Epithelial cell of prostate (primary cell): ENCODE data around the gene TNFRSF8.
"Not testable (repeated sequence)": the region's sequence is repeated elsewhere in the genome, so short reads cannot be mapped to it uniquely, and the experiment has no call there.

Experiments
- DNase-seq: peaks from one replicate; pipeline ENCODE4 v3.0.0-alpha.2; 2011; ENCODE audit warnings: low read depth, low spot score
- H3K27ac ChIP-seq: fragments of 450-650 bp; 2 replicates; pipeline ENCODE4 v1.5.1; 2017; ENCODE audit warnings: mild to moderate bottlenecking

Gene TNFRSF8

GRCh38 chr1:12063141-12064072 is at the start of gene TNFRSF8:
Gene TNFRSF8, plus strand, starts transcription at chr1:12063303. Its CDS starts 296 bp downstream, at chr1:12063599.
- no peak within 1 kb of the TSS for H3K27ac ChIP-seq
- DNase-seq = no peak

DNA sequence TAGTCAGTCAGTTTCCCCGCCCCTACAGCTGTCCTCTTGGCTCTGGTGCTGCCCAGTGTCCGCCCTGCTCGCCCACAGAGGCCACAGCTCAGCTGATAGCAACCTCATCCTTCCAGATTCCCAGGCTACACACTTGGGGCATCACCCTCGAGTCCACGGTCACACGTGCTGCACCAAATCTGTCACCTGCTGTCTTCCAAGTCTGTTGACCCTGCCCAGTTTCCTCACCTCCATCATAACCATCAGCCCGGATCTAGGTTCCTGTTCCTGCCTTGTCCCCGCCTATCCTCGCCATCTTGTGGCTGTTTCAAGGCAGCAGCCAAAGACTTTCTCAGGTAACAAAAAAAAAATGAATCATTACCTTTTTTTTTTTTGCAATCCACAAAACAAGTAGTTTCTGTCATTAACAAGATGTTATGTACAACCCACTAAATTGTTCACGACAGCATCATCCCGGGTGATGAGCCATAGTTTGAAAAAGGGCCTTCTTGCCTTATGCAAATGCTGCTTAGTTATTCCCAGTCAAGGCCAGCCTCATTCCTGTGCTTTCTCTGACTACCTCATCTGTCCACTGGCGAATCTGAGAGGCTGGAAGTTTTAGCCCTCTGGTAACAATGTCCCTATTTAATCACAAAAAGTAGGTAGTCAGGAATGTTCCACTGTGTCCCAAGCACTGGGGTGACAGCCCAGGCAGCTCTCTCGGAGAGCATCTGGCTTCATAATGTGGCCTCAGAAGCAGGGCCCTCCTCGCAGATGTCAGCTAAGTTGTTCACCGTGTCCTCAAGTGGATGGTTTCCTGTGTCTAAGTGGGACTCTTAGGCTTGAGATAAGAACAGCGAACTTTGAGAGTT is 48.7 kb upstream of the TNFRSF8 start:
- peak overlapping the region; percentile 77 for H3K27ac ChIP-seq
- DNase-seq = peak; percentile 33

GRCh38 chr1:12015001-12015491 is 48.1 kb upstream of the TNFRSF8 start:
- DNase-seq = peak; percentile 36
- peak overlapping the region; percentile 77 for H3K27ac ChIP-seq

DNA sequence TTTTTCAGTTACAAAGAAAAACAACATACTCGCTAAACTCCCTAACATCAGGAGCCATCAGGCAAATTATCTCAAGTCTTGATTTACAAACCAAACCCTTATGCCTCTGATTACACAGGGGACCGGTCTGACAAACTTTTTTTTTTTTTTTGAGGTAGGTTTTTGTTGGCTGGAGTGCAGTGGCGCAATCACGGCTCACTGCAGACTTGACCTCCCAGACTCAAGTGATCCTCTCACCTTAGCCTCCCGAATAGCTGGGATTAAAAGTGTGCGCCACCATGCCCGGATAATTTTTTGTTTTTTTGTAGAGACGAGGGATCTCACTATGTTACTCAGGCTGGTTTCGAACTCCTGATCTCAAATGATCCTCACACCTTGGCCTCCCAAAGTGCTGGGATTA is 47.6 kb upstream of the TNFRSF8 start:
- H3K27ac ChIP-seq = peak overlapping the region; percentile 77
- no peak for DNase-seq

DNA sequence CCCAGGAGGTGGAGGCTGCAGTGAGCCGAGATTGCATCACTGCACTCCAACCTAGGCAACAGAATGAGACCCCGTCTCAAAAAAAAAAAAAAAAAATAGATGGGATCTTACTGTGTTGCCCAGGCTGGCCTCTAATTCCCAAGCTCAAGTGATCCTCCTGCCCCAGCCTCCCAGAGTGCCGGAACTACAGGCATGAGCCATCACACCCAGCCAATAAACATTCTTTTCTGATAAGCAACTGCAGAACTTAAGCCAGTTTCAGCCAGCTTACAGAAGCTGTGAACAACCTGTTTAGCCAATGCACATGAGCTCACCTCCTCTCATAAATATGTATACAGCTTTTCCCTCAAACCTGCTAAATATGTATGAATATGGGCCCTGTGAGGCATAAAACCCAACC is 46.9 kb upstream of the TNFRSF8 start:
- no peak for DNase-seq
- no peak overlapping the region for H3K27ac ChIP-seq

DNA sequence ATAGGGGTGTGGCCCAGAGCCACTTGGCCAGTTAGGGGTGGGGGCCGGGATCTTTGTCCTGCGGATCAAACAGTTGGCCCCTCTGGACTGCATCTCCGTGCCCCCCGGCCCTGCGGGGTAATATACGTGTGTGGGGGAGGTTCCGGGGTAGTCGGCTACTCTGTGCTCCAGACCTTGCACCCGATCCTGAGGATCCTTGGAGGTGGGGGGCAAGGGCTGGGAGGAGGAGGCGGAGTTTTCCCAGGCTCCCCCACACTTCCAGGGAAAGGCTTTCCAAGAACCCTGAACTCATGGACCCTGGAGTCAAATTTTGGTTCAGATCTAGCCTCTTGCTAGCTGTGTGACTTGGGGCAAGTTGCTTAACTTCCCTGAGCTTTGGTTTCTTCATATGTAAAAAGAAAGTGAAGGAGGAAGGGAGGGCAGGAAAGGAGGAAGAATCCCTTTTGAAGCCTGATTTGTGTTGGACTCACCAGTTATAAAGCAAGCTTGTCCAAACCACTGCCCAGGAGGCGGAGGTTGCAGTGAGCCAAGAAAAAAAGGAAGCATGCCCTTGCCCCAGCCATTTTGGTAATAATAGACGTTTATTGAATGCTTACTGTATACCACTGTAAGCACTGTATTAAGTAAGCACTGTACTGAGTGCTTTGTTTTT is 43.1 kb upstream of the TNFRSF8 start:
- peak overlapping the region; percentile 32 for H3K27ac ChIP-seq
- DNase-seq = no peak

- H3K27ac ChIP-seq = no peak overlapping the region
- DNase-seq = no peak
Observed at GRCh38 chr1:12021616-12022015, 41.5 kb upstream of the TNFRSF8 start.

- no peak overlapping the region for H3K27ac ChIP-seq
- no peak for DNase-seq
Observed at GRCh38 chr1:12022036-12022435, 41.1 kb upstream of the TNFRSF8 start.

GRCh38 chr1:12026586-12026985 is 36.5 kb upstream of the TNFRSF8 start:
- H3K27ac ChIP-seq = no peak overlapping the region

GRCh38 chr1:12028248-12028647 is 34.9 kb upstream of the TNFRSF8 start:
- no peak for DNase-seq
- no peak overlapping the region for H3K27ac ChIP-seq

More at GRCh38 chr1:12026586-12026985, 36.5 kb upstream of the TNFRSF8 start:
- DNase-seq = no peak

- no peak for DNase-seq
- H3K27ac ChIP-seq = no peak overlapping the region
Observed at GRCh38 chr1:12028957-12029511, 34.1 kb upstream of the TNFRSF8 start.

GRCh38 chr1:12029720-12030339 is 33.3 kb upstream of the TNFRSF8 start:
- H3K27ac ChIP-seq = no peak overlapping the region

DNA sequence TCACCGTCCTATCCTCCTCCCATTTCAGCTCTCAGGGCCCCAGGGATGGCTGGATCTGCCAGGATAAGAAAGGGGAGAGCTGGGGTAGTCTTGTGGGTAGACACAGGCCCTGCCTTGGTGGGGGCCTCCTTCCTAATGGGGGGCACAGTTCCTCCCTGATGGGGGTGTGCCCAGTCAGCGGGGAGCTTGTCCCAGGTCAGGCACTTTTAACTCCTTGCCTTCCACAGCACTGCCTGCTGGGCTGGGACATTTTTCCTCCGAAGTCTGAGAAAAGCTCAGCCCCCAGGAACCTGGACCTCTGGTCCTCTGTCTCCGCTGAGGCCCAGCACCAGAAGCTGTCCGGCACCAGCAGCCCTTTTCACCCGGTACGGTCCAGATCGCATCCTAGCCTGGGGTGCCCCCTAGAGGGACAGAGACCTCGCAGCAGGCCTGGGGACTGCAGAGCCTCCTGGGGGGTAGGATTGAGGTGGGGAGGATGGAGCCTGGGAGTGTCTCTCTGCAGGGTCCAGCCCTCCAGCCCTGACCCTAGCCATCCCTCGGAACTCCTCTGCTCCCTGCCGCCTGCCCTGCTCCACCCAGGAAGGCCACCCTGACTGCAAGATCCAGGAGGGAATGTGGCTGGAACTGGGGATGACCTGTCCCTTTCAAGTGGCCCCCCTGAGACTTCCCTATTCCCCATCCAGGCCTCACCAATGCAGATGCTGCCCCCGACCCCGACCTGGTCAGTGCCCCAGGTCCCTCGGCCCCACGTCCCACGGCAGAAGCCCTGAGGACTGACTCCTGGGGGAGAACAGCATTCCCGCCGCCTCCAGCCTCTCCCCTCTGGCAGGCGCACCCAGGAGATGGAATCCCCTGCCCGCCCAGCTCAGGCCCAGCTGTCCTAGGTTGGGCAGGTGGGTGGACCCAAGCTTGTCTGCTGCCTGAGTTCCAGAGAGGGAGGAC is 31.8 kb upstream of the TNFRSF8 start:
- no peak overlapping the region for H3K27ac ChIP-seq
- DNase-seq = no peak

More at GRCh38 chr1:12029720-12030339, 33.3 kb upstream of the TNFRSF8 start:
- no peak for DNase-seq

- no peak overlapping the region for H3K27ac ChIP-seq
- no peak for DNase-seq
Observed at GRCh38 chr1:12032161-12032621, 30.9 kb upstream of the TNFRSF8 start.

- DNase-seq, H3K27ac ChIP-seq: not testable (repeated sequence)
Observed at GRCh38 chr1:12033441-12033840, 29.7 kb upstream of the TNFRSF8 start.

GRCh38 chr1:12034381-12034801 is 28.7 kb upstream of the TNFRSF8 start:
- no peak overlapping the region for H3K27ac ChIP-seq
- DNase-seq = no peak

- no peak for DNase-seq
- no peak overlapping the region for H3K27ac ChIP-seq
Observed at GRCh38 chr1:12035312-12035711, 27.8 kb upstream of the TNFRSF8 start.
